GM21423 (cell line): ENCODE data around the gene NEFH.

Experiments used
- ATAC-seq: cut with Tn5 transposase; IDR thresholded peaks from one replicate; pipeline ENCODE4 v1.9.1; 2021; ENCODE audit warnings: mild to moderate bottlenecking, moderate library complexity; ENCODE audit not compliant: unreplicated experiment

The NEFH gene

GRCh38 chr22:29539105-29539504 lies 59.1 kb downstream of the NEFH start:
- ATAC-seq, result no peak
